ENCODE data around the gene CPD.

- TF ChIP-seq EP300 (IDR thresholded peaks at IDR 0.05; ENCODE audit: borderline replicate concordance in 1 of 2, low read depth in 1 of 2, low read length in 1 of 2): no peak
- TF ChIP-seq, protein P1, sequence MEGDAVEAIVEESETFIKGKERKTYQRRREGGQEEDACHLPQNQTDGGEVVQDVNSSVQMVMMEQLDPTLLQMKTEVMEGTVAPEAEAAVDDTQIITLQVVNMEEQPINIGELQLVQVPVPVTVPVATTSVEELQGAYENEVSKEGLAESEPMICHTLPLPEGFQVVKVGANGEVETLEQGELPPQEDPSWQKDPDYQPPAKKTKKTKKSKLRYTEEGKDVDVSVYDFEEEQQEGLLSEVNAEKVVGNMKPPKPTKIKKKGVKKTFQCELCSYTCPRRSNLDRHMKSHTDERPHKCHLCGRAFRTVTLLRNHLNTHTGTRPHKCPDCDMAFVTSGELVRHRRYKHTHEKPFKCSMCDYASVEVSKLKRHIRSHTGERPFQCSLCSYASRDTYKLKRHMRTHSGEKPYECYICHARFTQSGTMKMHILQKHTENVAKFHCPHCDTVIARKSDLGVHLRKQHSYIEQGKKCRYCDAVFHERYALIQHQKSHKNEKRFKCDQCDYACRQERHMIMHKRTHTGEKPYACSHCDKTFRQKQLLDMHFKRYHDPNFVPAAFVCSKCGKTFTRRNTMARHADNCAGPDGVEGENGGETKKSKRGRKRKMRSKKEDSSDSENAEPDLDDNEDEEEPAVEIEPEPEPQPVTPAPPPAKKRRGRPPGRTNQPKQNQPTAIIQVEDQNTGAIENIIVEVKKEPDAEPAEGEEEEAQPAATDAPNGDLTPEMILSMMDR (IDR thresholded peaks at IDR 0.05): no peak
- TF ChIP-seq RAD21 (IDR thresholded peaks at IDR 0.05; ENCODE audit: low read length): no peak
- no peak for TF ChIP-seq GABPA (IDR thresholded peaks at IDR 0.05; ENCODE audit: low read depth)
- no peak for TF ChIP-seq POLR2AphosphoS5 (IDR thresholded peaks at IDR 0.05; ENCODE audit: low read depth, low read length)
- no peak for TF ChIP-seq JUND (IDR thresholded peaks at IDR 0.05)
- no peak for TF ChIP-seq USF2 (IDR thresholded peaks at IDR 0.05; ENCODE audit: borderline replicate concordance, low read depth, low read length)
- TF ChIP-seq GATA2 (CRISPR knock-in tag; IDR thresholded peaks at IDR 0.05): no peak
- TF ChIP-seq TAF1 (IDR thresholded peaks at IDR 0.05; ENCODE audit: borderline replicate concordance, low read depth, low read length): no peak
- no peak for TF ChIP-seq NFIC (IDR thresholded peaks at IDR 0.05; ENCODE audit: borderline replicate concordance)
- no peak for TF ChIP-seq RCOR1 (IDR thresholded peaks at IDR 0.05; ENCODE audit: low read length)
- TF ChIP-seq REST (IDR thresholded peaks at IDR 0.05; ENCODE audit: low read depth, low read length): no peak
- TF ChIP-seq EZH2phosphoT487 (IDR thresholded peaks at IDR 0.05; ENCODE audit: borderline replicate concordance, low read depth): no peak
These were observed 127.8 kb downstream of the CPD start for GRCh38 chr17:30506481-30506880.
